Activated T-helper 17 cell treated with anti-CD3 and anti-CD28 coated beads, Interleukin-2, amount 50 U/mL, for 72 hours (primary cell): Measurements from ENCODE around the gene ATOH7. TPM values are rescaled to one million over a fixed set of nuclear protein-coding genes. Genes with fewer than 3 reads are reported as not detected.
"Not testable (repeated sequence)": the region's sequence is repeated elsewhere in the genome, so short reads cannot be mapped to it uniquely, and the experiment has no call there.

Experiments
- ATAC-seq: fragments of 150-1000 bp; cut with Tn5 transposase; replicated peaks from 2 replicates; pipeline ENCODE4 v1.10.0; 2021; ENCODE audit warnings: mild to moderate bottlenecking, moderate library complexity
- H3K27ac Mint-ChIP-seq: one replicate; pipeline ENCODE4 v1.8.0; 2022; ENCODE audit warnings: mixed read lengths
- H3K27me3 Mint-ChIP-seq: one replicate; pipeline ENCODE4 v1.8.0; 2022; ENCODE audit warnings: mixed read lengths
- H3K36me3 Mint-ChIP-seq: one replicate; pipeline ENCODE4 v1.8.0; 2022; ENCODE audit warnings: low read depth, mild to moderate bottlenecking, mixed read lengths
- H3K4me1 Mint-ChIP-seq: one replicate; pipeline ENCODE4 v1.8.0; 2022; ENCODE audit warnings: mixed read lengths
- H3K4me3 Mint-ChIP-seq: one replicate; pipeline ENCODE4 v1.8.0; 2022; ENCODE audit warnings: mild to moderate bottlenecking, mixed read lengths
- H3K9me3 Mint-ChIP-seq: one replicate; pipeline ENCODE4 v1.8.0; 2022; ENCODE audit warnings: mixed read lengths
- total RNA-seq, 2 donors: library from RNA; stranded (reverse); gene quantifications; one replicate each; pipeline ENCODE4 v1.2.3, GENCODE V29; 2022

ATOH7 gene
- total RNA-seq, 2 donors from 2014 or later, result not detected

- Mint-ChIP-seq H3K4me3 (no peak overlapping the region), H3K27ac (no peak overlapping the region), H3K9me3 (no peaks in the 10 kb centered on the region), H3K36me3 (no peaks in the 10 kb centered on the region), H3K4me1 (no peaks in the 10 kb centered on the region), H3K27me3 (peaks cover 3% of the 10 kb centered on the region)
- ATAC-seq, result no peak
Observed at GRCh38 chr10:68222391-68222790, 9.5 kb downstream of the ATOH7 start.

DNA sequence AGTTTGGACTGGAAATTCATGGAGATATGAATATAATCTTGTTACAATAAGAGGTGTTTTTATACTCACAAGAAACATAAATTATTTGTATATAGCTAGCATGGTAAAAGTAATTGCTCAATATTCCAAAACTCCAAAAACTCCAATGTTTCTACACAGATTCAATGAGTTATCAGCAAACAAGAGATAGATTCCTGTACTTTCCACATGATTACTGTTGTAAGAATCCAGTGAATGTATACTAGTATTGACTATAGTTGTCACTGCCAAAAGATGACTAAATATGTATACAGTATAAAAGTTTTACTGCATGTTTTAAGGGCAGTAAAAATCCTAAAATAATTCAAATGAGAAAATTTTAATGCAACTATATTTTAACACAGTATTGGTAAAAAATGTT, 10.7 kb downstream of the ATOH7 start:
- no peak overlapping the region for H3K4me3 Mint-ChIP-seq
- H3K36me3 Mint-ChIP-seq, result no peaks in the 10 kb centered on the region
- peaks cover 3% of the 10 kb centered on the region for H3K27me3 Mint-ChIP-seq
- no peak overlapping the region for H3K27ac Mint-ChIP-seq
- H3K4me1 Mint-ChIP-seq, result no peaks in the 10 kb centered on the region
- no peaks in the 10 kb centered on the region for H3K9me3 Mint-ChIP-seq
- ATAC-seq, result no peak

DNA sequence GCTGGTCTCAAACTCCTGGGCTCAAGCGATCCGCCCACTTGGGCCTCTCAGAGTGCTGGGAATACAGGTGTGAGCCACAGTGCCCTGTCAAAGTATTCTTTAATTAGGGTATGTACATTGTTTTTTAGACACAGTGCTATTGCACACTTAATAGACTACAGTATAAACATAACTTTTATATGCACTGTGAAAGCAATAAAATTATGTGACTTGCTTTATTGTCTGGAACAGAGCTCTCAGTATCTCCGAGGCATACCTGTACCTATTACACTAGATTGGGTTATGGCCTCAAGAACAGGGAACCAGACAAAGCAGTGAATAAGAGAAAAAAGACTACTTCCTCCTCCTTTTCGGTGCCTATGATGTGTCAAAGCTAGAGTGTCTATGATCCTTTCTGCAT, 13.1 kb downstream of the ATOH7 start:
- Mint-ChIP-seq H3K9me3 (no peaks in the 10 kb centered on the region), H3K4me1 (no peaks in the 10 kb centered on the region), H3K4me3 (no peak overlapping the region), H3K27ac (no peak overlapping the region), H3K27me3 (no peaks in the 10 kb centered on the region), H3K36me3 (no peaks in the 10 kb centered on the region)
- no peak for ATAC-seq

GRCh38 chr10:68212721-68213352, 19.1 kb downstream of the ATOH7 start:
- Mint-ChIP-seq H3K27ac (no peak overlapping the region), H3K4me1 (no peaks in the 10 kb centered on the region), H3K9me3 (no peaks in the 10 kb centered on the region), H3K36me3 (no peaks in the 10 kb centered on the region), H3K4me3 (no peak overlapping the region), H3K27me3 (peaks cover 3% of the 10 kb centered on the region)
- ATAC-seq, result no peak

DNA sequence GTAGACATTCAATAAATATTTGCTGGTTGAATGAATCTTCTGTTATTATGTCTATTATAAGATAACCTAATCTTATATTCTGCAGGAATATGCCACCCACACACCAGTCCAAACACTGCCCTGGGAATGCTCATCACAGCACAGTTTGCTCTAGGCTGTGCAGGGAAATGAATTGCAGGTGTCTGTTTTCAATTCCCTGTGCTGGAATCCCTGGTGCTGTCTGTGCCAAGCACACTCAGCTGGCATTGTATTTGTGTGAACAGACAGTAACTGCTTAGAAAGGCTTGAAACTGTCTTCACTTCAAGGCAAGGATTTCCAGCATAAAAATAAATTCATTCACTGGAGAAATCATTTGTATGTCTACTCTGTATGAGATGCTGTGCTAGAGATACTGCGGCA, 20.2 kb downstream of the ATOH7 start:
- H3K4me3 Mint-ChIP-seq, result no peak overlapping the region
- H3K27me3 Mint-ChIP-seq, result peaks cover 4% of the 10 kb centered on the region
- no peak for ATAC-seq
- H3K9me3 Mint-ChIP-seq, result no peaks in the 10 kb centered on the region
- H3K36me3 Mint-ChIP-seq, result no peaks in the 10 kb centered on the region
- no peak overlapping the region for H3K27ac Mint-ChIP-seq
- H3K4me1 Mint-ChIP-seq, result no peaks in the 10 kb centered on the region

GRCh38 chr10:68208424-68209042, 23.4 kb downstream of the ATOH7 start:
- H3K9me3 Mint-ChIP-seq, result no peaks in the 10 kb centered on the region
- H3K36me3 Mint-ChIP-seq, result no peaks in the 10 kb centered on the region

DNA sequence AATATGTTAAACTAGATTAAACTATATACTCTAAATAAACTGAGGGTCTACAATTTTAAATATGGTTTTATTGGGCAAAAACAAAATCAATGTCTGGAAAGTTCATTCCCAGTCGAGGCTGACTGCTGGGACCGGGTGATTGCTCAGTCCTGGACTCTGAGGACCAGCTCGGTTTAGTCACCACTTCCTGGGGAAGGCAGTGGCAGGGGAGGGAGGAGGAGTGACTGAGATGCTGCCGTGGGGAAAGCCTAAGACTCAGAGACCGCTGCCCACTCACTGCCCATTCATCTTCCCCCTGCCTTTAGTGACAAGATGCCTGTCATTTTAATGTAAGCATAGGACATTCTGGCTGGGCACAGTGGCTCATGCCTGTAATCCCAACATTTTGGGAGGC, 29.0 kb downstream of the ATOH7 start:
- ATAC-seq, result peak; percentile 93
- no peaks in the 10 kb centered on the region for H3K4me1 Mint-ChIP-seq
- no peaks in the 10 kb centered on the region for H3K9me3 Mint-ChIP-seq
- H3K4me3 Mint-ChIP-seq, result no peak overlapping the region
- peaks cover 29% of the 10 kb centered on the region for H3K27me3 Mint-ChIP-seq
- no peaks in the 10 kb centered on the region for H3K36me3 Mint-ChIP-seq
- H3K27ac Mint-ChIP-seq, result no peak overlapping the region

More at GRCh38 chr10:68208424-68209042, 23.4 kb downstream of the ATOH7 start:
- Mint-ChIP-seq H3K27ac (no peak overlapping the region), H3K4me1 (no peaks in the 10 kb centered on the region), H3K27me3 (peaks cover 17% of the 10 kb centered on the region), H3K4me3 (no peak overlapping the region)
- ATAC-seq, result peak; percentile 42

GRCh38 chr10:68196701-68197100, 35.2 kb downstream of the ATOH7 start:
- Mint-ChIP-seq H3K27ac (no peak overlapping the region), H3K9me3 (no peaks in the 10 kb centered on the region), H3K36me3 (no peaks in the 10 kb centered on the region), H3K4me3 (no peak overlapping the region), H3K27me3 (peaks cover 30% of the 10 kb centered on the region), H3K4me1 (no peaks in the 10 kb centered on the region)
- no peak for ATAC-seq

DNA sequence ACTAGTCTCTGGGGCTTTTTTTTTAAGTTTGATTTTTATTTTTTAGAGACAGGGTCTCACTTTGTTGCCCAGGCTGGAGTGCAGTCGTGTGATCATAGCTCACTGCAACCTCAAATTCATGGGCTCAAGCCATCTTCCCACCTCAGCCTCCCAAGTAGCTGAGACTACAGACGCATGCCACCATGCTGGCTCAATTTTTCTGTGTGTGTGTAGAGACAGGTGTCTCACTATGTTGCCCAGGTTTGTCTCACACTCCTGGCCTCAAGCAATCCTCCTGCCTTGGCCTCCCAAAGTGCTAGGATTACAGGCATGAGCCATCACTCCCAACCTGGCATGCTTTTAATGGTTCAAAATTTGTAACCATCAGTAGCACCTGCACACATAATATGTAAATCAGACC, 36.1 kb downstream of the ATOH7 start:
- not testable (repeated sequence) for H3K4me3 Mint-ChIP-seq, H3K36me3 Mint-ChIP-seq, ATAC-seq, H3K4me1 Mint-ChIP-seq, H3K27ac Mint-ChIP-seq, H3K9me3 Mint-ChIP-seq
- peaks cover 30% of the 10 kb centered on the region for H3K27me3 Mint-ChIP-seq

DNA sequence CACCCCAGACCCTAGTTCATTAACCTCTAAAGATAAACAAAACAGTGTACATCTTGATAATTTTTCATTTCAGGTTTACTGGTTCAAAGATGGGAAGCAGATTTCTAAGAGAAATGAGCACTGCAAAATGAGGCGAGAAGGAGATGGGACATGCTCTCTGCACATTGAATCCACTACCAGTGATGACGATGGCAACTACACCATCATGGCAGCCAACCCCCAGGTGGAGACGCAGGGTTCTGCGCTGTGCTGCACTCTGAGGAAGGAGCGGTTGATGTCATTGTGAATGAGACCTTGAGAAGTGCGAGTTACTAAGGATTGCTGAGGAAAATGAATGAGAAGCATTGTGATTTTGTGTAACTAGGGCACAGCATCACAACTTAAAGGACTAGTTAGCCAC, 37.6 kb downstream of the ATOH7 start:
- H3K4me3 Mint-ChIP-seq, result no peak overlapping the region
- no peaks in the 10 kb centered on the region for H3K9me3 Mint-ChIP-seq
- no peaks in the 10 kb centered on the region for H3K36me3 Mint-ChIP-seq
- no peak for ATAC-seq
- no peak overlapping the region for H3K27ac Mint-ChIP-seq
- H3K27me3 Mint-ChIP-seq, result peaks cover 24% of the 10 kb centered on the region
- H3K4me1 Mint-ChIP-seq, result no peaks in the 10 kb centered on the region

DNA sequence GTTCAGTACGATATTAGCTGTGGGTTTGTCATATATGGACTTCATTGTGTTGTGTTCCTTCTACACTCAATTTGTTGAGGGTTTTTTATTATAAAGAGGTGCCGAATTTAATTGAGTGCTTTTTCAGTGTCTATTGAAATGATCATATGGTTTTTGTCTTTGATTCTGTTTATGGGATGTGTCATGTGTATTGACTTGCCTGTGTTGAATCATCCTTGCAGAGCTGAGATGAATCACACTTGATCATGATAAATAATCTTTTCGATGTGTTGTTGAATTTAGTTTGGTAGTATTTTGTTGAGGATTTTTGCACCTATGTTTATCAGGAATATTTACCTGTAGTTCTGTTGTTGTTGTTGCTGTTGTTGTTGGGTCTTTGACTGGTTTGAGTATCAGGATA, 39.8 kb downstream of the ATOH7 start:
- no peak overlapping the region for H3K4me3 Mint-ChIP-seq
- no peaks in the 10 kb centered on the region for H3K9me3 Mint-ChIP-seq
- no peak overlapping the region for H3K27ac Mint-ChIP-seq
- no peaks in the 10 kb centered on the region for H3K4me1 Mint-ChIP-seq
- ATAC-seq, result peak; percentile 44
- H3K27me3 Mint-ChIP-seq, result peaks cover 18% of the 10 kb centered on the region
- no peaks in the 10 kb centered on the region for H3K36me3 Mint-ChIP-seq

DNA sequence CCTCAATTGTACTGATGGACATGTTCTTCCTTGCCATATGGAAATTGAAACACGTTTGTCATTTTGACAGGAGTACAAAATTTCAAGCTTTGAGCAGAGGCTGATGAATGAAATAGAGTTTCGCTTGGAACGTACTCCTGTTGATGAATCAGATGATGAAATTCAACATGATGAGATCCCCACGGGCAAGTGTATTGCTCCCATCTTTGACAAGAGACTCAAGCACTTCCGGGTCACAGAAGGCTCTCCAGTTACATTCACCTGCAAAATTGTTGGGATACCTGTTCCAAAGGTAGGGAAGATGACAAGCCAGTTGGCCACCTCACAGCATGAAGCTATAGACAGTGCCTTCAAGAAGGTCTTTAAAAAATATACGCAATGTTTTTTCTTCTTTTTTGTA, 43.1 kb downstream of the ATOH7 start:
- peaks cover 29% of the 10 kb centered on the region for H3K27me3 Mint-ChIP-seq
- no peak for ATAC-seq
- no peak overlapping the region for H3K4me3 Mint-ChIP-seq
- no peak overlapping the region for H3K27ac Mint-ChIP-seq
- H3K4me1 Mint-ChIP-seq, result no peaks in the 10 kb centered on the region
- H3K9me3 Mint-ChIP-seq, result no peaks in the 10 kb centered on the region
- H3K36me3 Mint-ChIP-seq, result no peaks in the 10 kb centered on the region

GRCh38 chr10:68185085-68185484, 46.8 kb downstream of the ATOH7 start:
- Mint-ChIP-seq H3K36me3 (no peaks in the 10 kb centered on the region), H3K27ac (no peak overlapping the region), H3K4me3 (no peak overlapping the region), H3K9me3 (no peaks in the 10 kb centered on the region), H3K4me1 (no peaks in the 10 kb centered on the region), H3K27me3 (peaks cover 26% of the 10 kb centered on the region)
- no peak for ATAC-seq

DNA sequence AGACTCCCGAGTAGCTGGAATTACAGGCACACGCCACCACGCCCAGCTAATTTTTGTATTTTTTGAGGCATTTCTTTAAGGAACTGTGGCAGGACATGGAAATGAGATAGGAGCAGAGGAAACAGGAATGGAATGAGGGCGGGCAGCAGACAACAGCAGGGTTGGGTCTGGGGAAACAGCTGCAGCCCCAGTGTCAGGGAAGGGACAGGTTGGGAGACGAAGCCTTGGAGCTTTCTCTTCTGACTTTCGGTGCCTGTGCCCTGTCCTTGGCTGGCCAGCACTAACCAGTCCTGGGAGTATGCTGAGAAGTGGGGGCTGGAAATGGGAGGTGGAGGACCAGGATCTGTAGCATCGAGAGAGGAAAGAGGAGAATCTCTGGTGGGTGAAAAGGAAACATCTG, 47.4 kb downstream of the ATOH7 start:
- ATAC-seq, result no peak
- no peaks in the 10 kb centered on the region for H3K4me1 Mint-ChIP-seq
- no peak overlapping the region for H3K27ac Mint-ChIP-seq
- H3K36me3 Mint-ChIP-seq, result no peaks in the 10 kb centered on the region
- H3K4me3 Mint-ChIP-seq, result no peak overlapping the region
- H3K27me3 Mint-ChIP-seq, result peaks cover 26% of the 10 kb centered on the region
- H3K9me3 Mint-ChIP-seq, result no peaks in the 10 kb centered on the region
